ENCODE measurements around the gene KLK4.

- no peak for TF ChIP-seq NR2C2 (IDR thresholded peaks at IDR 0.05; ENCODE audit: borderline replicate concordance, control insufficient read depth, insufficient read length, low read depth)
- no peak for TF ChIP-seq YY1 (IDR thresholded peaks at IDR 0.05; ENCODE audit: low read depth, low read length)
- TF ChIP-seq BHLHE40 (IDR thresholded peaks at IDR 0.05; ENCODE audit: borderline replicate concordance in 1 of 2, low read depth in 2 of 2, low read length in 1 of 2), result no peak
- TF ChIP-seq CREB1 (IDR thresholded peaks at IDR 0.05; ENCODE audit: low read depth), result no peak
- TF ChIP-seq CTCF (IDR thresholded peaks at IDR 0.05 in 2 of 3, conservative IDR thresholded peaks at IDR 0.05 in 1 of 3; ENCODE audit: control insufficient read depth in 2 of 3, extremely low read depth in 1 of 3, insufficient read depth in 1 of 3, low read depth in 3 of 3, low read length in 3 of 3), result no peak
- TF ChIP-seq, protein P1, sequence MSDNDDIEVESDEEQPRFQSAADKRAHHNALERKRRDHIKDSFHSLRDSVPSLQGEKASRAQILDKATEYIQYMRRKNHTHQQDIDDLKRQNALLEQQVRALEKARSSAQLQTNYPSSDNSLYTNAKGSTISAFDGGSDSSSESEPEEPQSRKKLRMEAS (IDR thresholded peaks at IDR 0.05; ENCODE audit: low read depth, low read length), result no peak
- no peak for TF ChIP-seq JUND (IDR thresholded peaks at IDR 0.05; ENCODE audit: low read depth, low read length)
- TF ChIP-seq RAD51 (IDR thresholded peaks at IDR 0.05), result no peak
- no peak for TF ChIP-seq POLR2A (IDR thresholded peaks at IDR 0.05; ENCODE audit: low read depth, low read length)
- no peak for TF ChIP-seq EP300 (IDR thresholded peaks at IDR 0.05; ENCODE audit: borderline replicate concordance in 1 of 2, control insufficient read depth in 1 of 2, low read depth in 2 of 2, low read length in 2 of 2)
- no peak for TF ChIP-seq SUPT20H (IDR thresholded peaks at IDR 0.05; ENCODE audit: borderline replicate concordance, control insufficient read depth, low read depth, low read length)
- no peak for TF ChIP-seq CHD1 (IDR thresholded peaks at IDR 0.05; ENCODE audit: low read depth, low read length)
- TF ChIP-seq CHD2 (IDR thresholded peaks at IDR 0.05; ENCODE audit: borderline replicate concordance, low read depth, low read length), result no peak
These were observed 10.5 kb upstream of the KLK4 start for GRCh38 chr19:50921426-50922316.

Measured in GM12878 (cell line).